AG04449 (cell line): Measurements from ENCODE around the gene TSPAN18.

Experiments
- CTCF ChIA-PET: fragments of 350-600 bp; formaldehyde crosslinking; extraction: SDS; loops from one replicate; lab custom pipeline; 2021; ENCODE audit warnings: antibody characterized with exemption; lab: Yijun Ruan, JAX
- POLR2A ChIA-PET: fragments of 400-600, 350-600 bp; formaldehyde crosslinking; extraction: SDS; loops from one replicate; lab custom pipeline; 2020; ENCODE audit warnings: antibody characterized with exemption, inconsistent platforms; lab: Yijun Ruan, JAX
- DNase-seq: peaks from one replicate; pipeline ENCODE4 v3.0.0-alpha.2; 2010; ENCODE audit warnings: low read depth, low spot score
- H3K4me3 ChIP-seq: 2 replicates; pipeline ENCODE4 v1.5.1; 2011; ENCODE audit warnings: low read depth, mild to moderate bottlenecking, control low read depth, low read length
- CTCF ChIP-seq: IDR thresholded peaks from one replicate; pipeline ENCODE4 v1.5.1; 2011; ENCODE audit warnings: mild to moderate bottlenecking, moderate library complexity, low read length, control low read depth, inconsistent platforms; ENCODE audit not compliant: insufficient read depth; ENCODE audit errors: missing control alignments

The TSPAN18 gene

GRCh38 chr11:44829838-44830237 lies 103.1 kb downstream of the TSPAN18 start:
- no peak overlapping the region for H3K4me3 ChIP-seq
- no peak for DNase-seq
- ChIA-PET CTCF (no interaction called here), POLR2A (no interaction called here)
- no peak for TF ChIP-seq CTCF

- ChIA-PET POLR2A (no interaction called here), CTCF (interaction anchor here (0.6 kb wide), 1 partner anchor 655 kb away, joined by 3 read pairs; no protein-coding TSS in a partner anchor)
- TF ChIP-seq CTCF: no peak
- no peak overlapping the region for H3K4me3 ChIP-seq
- no peak for DNase-seq
Observed at GRCh38 chr11:44831605-44832394, 105.0 kb downstream of the TSPAN18 start.

- no peak for DNase-seq
- no peak for TF ChIP-seq CTCF
- POLR2A ChIA-PET: no interaction called here
- CTCF ChIA-PET: interaction anchor here (0.6 kb wide), 1 partner anchor 655 kb away, joined by 3 read pairs; no protein-coding TSS in a partner anchor
- no peak overlapping the region for H3K4me3 ChIP-seq
Observed at GRCh38 chr11:44832452-44832851, 105.7 kb downstream of the TSPAN18 start.

GRCh38 chr11:44833221-44833876 lies 106.6 kb downstream of the TSPAN18 start:
- H3K4me3 ChIP-seq: no peak overlapping the region
- TF ChIP-seq CTCF: no peak
- CTCF ChIA-PET: no interaction called here
- DNase-seq: no peak
- POLR2A ChIA-PET: no interaction called here

GRCh38 chr11:44833877-44834452 lies 107.2 kb downstream of the TSPAN18 start:
- POLR2A ChIA-PET: no interaction called here
- CTCF ChIA-PET: no interaction called here
- H3K4me3 ChIP-seq: no peak overlapping the region
- TF ChIP-seq CTCF: no peak
- DNase-seq: no peak

- ChIA-PET POLR2A (no interaction called here), CTCF (interaction anchor here (1.2 kb wide), 1 partner anchor 277 kb away, joined by 3 read pairs; no protein-coding TSS in a partner anchor)
- no peak for TF ChIP-seq CTCF
- H3K4me3 ChIP-seq: no peak overlapping the region
- DNase-seq: no peak
Observed at GRCh38 chr11:44834846-44835245, 108.1 kb downstream of the TSPAN18 start.
